Activated CD8-positive, alpha-beta memory T cell treated with anti-CD3 and anti-CD28 coated beads for 48 hours (primary cell): Measurements from ENCODE around the gene UBE2Z.
"Not testable (repeated sequence)": the region's sequence is repeated elsewhere in the genome, so short reads cannot be mapped to it uniquely, and the experiment has no call there.

ENCODE experiments used
- DNase-seq, 3 experiments: peaks; one replicate each; pipeline ENCODE4 v3.0.0-alpha.2; 2020; ENCODE audit warnings: low read depth in 2 of 3, low spot score in 2 of 3

UBE2Z gene

GRCh38 chr17:48903401-48903800, 4.8 kb upstream of the UBE2Z start:
- DNase-seq, result no peak

GRCh38 chr17:48904428-48904827, 3.8 kb upstream of the UBE2Z start:
- DNase-seq, result no peak

GRCh38 chr17:48905987-48906515, 2.2 kb upstream of the UBE2Z start:
- no peak for DNase-seq

- no peak for DNase-seq
Measured at GRCh38 chr17:48907713-48908046, 527 bp upstream of the UBE2Z start.

- peak; percentile 80 to 86 (median 84) for DNase-seq
Measured at GRCh38 chr17:48908853-48909394, 717 bp downstream of the UBE2Z start.

- no peak for DNase-seq
Measured at GRCh38 chr17:48909783-48910182, 1.6 kb downstream of the UBE2Z start.

GRCh38 chr17:48910370-48910769, 2.2 kb downstream of the UBE2Z start:
- no peak for DNase-seq

- no peak for DNase-seq
Measured at GRCh38 chr17:48912476-48912875, 4.3 kb downstream of the UBE2Z start.

- DNase-seq, result peak; percentile 21 to 24 (median 24)
Measured at GRCh38 chr17:48915459-48916282, 7.5 kb downstream of the UBE2Z start.

GRCh38 chr17:48925251-48925990, 17.2 kb downstream of the UBE2Z start:
- no peak for DNase-seq

GRCh38 chr17:48925991-48926342, 17.8 kb downstream of the UBE2Z start:
- no peak for DNase-seq

- no peak for DNase-seq
Measured at GRCh38 chr17:48927978-48928745, 20.0 kb downstream of the UBE2Z start.

- no peak for DNase-seq
Measured at GRCh38 chr17:48928876-48929811, 20.9 kb downstream of the UBE2Z start.

GRCh38 chr17:48929812-48930165, 21.6 kb downstream of the UBE2Z start:
- no peak for DNase-seq

- DNase-seq, result no peak
Measured at GRCh38 chr17:48930435-48930873, 22.2 kb downstream of the UBE2Z start.

GRCh38 chr17:48933035-48933434, 24.8 kb downstream of the UBE2Z start:
- no peak for DNase-seq

- peak; percentile 88 to 97 (median 95) for DNase-seq
Measured at GRCh38 chr17:48944515-48945260, 36.5 kb downstream of the UBE2Z start, which contains the start of gene SNF8. Gene SNF8 (minus strand): TSS chr17:48944842. CDS start chr17:48944734, 108 bp downstream.

- DNase-seq, result not testable (repeated sequence)
Measured at GRCh38 chr17:48945261-48945651, 37.0 kb downstream of the UBE2Z start.

- DNase-seq, result no peak
Measured at GRCh38 chr17:48951572-48951971, 43.4 kb downstream of the UBE2Z start.
